Neural cell (in vitro differentiated cells): Measurements from ENCODE around the gene SLC4A8.

Source experiments
- CTCF ChIP-seq: fragments of 450-650 bp; IDR thresholded peaks from 2 replicates; pipeline ENCODE4 v1.5.1; 2014; ENCODE audit warnings: antibody characterized with exemption, mild to moderate bottlenecking, moderate library complexity; ENCODE audit not compliant: poor library complexity, severe bottlenecking
- EZH2 ChIP-seq: fragments of 200-600, 300-800 bp; shearing (Covaris generic), sonication (generic); IDR thresholded peaks from 2 replicates; pipeline ENCODE4 v1.6.1; 2014; ENCODE audit warnings: antibody characterized with exemption, low read length, borderline replicate concordance, mild to moderate bottlenecking; ENCODE audit not compliant: insufficient read depth, poor library complexity, severe bottlenecking
- POLR2AphosphoS5 ChIP-seq: IDR thresholded peaks from 2 replicates; pipeline ENCODE4 v1.6.1; 2012
- RAD21 ChIP-seq: fragments of 450-650 bp; conservative IDR thresholded peaks from 2 replicates; pipeline ENCODE4 v1.6.1; 2014; ENCODE audit warnings: antibody characterized with exemption, mild to moderate bottlenecking, moderate library complexity

GRCh38 chr12:51374856-51375255 lies 49.8 kb upstream of the SLC4A8 start:
- no peak for TF ChIP-seq POLR2AphosphoS5
- TF ChIP-seq RAD21, result no peak
- TF ChIP-seq CTCF, result no peak
- TF ChIP-seq EZH2, result no peak
